ENCODE measurements around the gene C1orf159.

DNA sequence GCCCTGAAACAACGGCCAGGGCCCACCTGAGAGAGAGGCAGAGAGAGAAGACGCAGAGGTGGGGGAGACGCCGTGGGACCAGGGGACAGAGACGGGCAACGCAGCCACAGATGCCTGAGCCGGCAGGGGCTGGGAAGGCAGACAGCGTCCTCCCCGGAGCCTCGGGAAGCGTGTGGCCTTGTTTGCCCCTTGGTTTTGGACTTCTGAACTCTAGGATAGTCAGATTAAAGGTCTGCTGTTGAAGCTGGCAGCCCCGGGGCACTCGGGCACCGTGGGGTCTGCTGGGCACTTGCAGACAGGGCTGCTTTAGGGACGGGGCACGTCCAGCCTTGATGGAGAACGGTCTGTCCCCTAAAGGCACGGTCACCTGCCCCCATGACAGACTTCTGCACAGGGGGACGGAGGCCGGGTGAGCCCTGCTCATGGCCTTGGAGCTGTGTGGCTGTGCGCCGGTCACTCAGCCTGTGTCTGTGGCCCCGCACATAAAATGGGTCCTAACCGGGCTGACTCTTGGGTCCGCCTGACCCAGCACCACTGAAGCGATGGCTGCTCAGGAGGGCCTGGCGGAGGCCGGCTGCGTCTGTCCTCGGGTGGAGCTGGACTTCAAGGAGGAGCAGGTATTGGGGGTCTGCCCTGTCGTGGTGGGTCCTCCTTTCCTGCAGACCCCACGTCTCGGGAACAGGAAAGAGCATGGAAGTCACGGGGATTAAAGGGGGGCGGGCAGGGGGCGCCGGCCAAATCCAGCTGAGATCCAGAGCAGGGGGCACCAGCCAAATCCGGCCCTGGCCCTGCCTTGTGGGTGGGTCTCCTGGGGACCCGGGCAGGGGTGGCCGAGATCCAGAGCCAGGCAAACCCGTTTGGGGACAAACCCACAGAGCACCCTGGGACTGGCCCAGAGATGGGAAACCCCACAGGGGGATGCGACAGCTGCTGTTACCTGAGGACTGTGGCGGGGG, 32.2 kb downstream of the C1orf159 start:
- TF ChIP-seq, protein P1, sequence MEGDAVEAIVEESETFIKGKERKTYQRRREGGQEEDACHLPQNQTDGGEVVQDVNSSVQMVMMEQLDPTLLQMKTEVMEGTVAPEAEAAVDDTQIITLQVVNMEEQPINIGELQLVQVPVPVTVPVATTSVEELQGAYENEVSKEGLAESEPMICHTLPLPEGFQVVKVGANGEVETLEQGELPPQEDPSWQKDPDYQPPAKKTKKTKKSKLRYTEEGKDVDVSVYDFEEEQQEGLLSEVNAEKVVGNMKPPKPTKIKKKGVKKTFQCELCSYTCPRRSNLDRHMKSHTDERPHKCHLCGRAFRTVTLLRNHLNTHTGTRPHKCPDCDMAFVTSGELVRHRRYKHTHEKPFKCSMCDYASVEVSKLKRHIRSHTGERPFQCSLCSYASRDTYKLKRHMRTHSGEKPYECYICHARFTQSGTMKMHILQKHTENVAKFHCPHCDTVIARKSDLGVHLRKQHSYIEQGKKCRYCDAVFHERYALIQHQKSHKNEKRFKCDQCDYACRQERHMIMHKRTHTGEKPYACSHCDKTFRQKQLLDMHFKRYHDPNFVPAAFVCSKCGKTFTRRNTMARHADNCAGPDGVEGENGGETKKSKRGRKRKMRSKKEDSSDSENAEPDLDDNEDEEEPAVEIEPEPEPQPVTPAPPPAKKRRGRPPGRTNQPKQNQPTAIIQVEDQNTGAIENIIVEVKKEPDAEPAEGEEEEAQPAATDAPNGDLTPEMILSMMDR (IDR thresholded peaks at IDR 0.05), result no peak
- TF ChIP-seq POLR2A (IDR thresholded peaks at IDR 0.05), result no peak
